T-helper 1 cell (primary cell): ENCODE results near the gene SS18L1.
A peak's percentile ranks its signal among the peaks of the same experiment; 100 is the strongest.
"Not testable (repeated sequence)": the region's sequence is repeated elsewhere in the genome, so short reads cannot be mapped to it uniquely, and the experiment has no call there.

Source experiments
- DNase-seq, 5 donors: peaks; one replicate each; pipeline ENCODE4 v3.0.0-alpha.2; 2012 to 2020
- total RNA-seq, 4 donors: gene quantifications; one replicate each; lab custom pipeline; 2026; lab: John Stamatoyannopoulos, UW

The SS18L1 gene
- 17.3 to 23.7 (median 18.8) reads per million in 4 donors for total RNA-seq

- DNase-seq: peak; percentile 72 to 88 (median 77)
These were observed at the start of gene SS18L1, which contains the start of gene PSMA7 for GRCh38 chr20:62143081-62143956. SS18L1 (plus strand) TSS chr20:62143769; CDS start chr20:62143821, 52 bp downstream. PSMA7 (minus strand) TSS chr20:62143394; CDS start chr20:62143303, 91 bp downstream.

GRCh38 chr20:62096421-62097380 is 46.9 kb upstream of the SS18L1 start:
- no peak for DNase-seq

- no peak for DNase-seq
These were observed 45.6 kb upstream of the SS18L1 start for GRCh38 chr20:62097881-62098407.

GRCh38 chr20:62101078-62101477 is 42.5 kb upstream of the SS18L1 start:
- DNase-seq: no peak

- DNase-seq: no peak
These were observed 39.9 kb upstream of the SS18L1 start for GRCh38 chr20:62103508-62104233.

- no peak for DNase-seq
These were observed 39.3 kb upstream of the SS18L1 start for GRCh38 chr20:62104234-62104789.

- DNase-seq: no peak
These were observed 38.7 kb upstream of the SS18L1 start for GRCh38 chr20:62104791-62105345.

- no peak for DNase-seq
These were observed 38.0 kb upstream of the SS18L1 start for GRCh38 chr20:62105592-62105991.

GRCh38 chr20:62111148-62111547 is 32.4 kb upstream of the SS18L1 start:
- no peak for DNase-seq

- DNase-seq: no peak
These were observed 31.2 kb upstream of the SS18L1 start for GRCh38 chr20:62112368-62112767.

- no peak for DNase-seq
These were observed 28.7 kb upstream of the SS18L1 start for GRCh38 chr20:62114894-62115293.

GRCh38 chr20:62115800-62116407 is 27.7 kb upstream of the SS18L1 start:
- DNase-seq: not testable (repeated sequence)

- no peak for DNase-seq
These were observed 26.8 kb upstream of the SS18L1 start for GRCh38 chr20:62116558-62117361.

GRCh38 chr20:62117362-62117646 is 26.3 kb upstream of the SS18L1 start:
- DNase-seq: no peak

- peak; percentile 61 to 81 (median 74) for DNase-seq
These were observed 25.9 kb upstream of the SS18L1 start for GRCh38 chr20:62117658-62118057.

GRCh38 chr20:62118113-62119043 is 25.2 kb upstream of the SS18L1 start:
- DNase-seq: no peak

- DNase-seq: no peak
These were observed 24.5 kb upstream of the SS18L1 start for GRCh38 chr20:62119115-62119514.

- DNase-seq: no peak
These were observed 23.8 kb upstream of the SS18L1 start for GRCh38 chr20:62119591-62120364.
